ENCODE results near the gene MSRB2. TPM values are rescaled to one million over a fixed set of nuclear protein-coding genes. Genes with fewer than 3 reads are reported as not detected.

MSRB2 gene
- polyA plus RNA-seq, 1 donor from 2014 or later: 15.3 TPM

- Histone ChIP-seq H3K4me2 (ENCODE audit: low read length) (no peak overlapping the region), H3K4me3 (ENCODE audit: low read length) (no peak overlapping the region), H3K36me3 (ENCODE audit: insufficient read depth, low read length) (no peaks in the 10 kb centered on the region), H3F3A (ENCODE audit: insufficient read depth, low read length, poor library complexity, severe bottlenecking) (no peaks in the 10 kb centered on the region), H2AFZ (ENCODE audit: low read depth, low read length) (no peak overlapping the region), H3K9ac (ENCODE audit: low read length) (no peak overlapping the region), H3K79me2 (replicated peaks; ENCODE audit: insufficient read depth, low read length) (no peaks in the 10 kb centered on the region), H4K20me1 (ENCODE audit: insufficient read depth) (no peaks in the 10 kb centered on the region), H3K9me3 (ENCODE audit: low read length) (no peaks in the 10 kb centered on the region), H3K9me2 (ENCODE audit: insufficient read depth, low read length) (no peaks in the 10 kb centered on the region), H3K27ac (ENCODE audit: low read length) (no peak overlapping the region), H3K27me3 (ENCODE audit: insufficient read depth, low read depth, low read length) (no peaks in the 10 kb centered on the region)
- TF ChIP-seq EZH2 (IDR thresholded peaks at IDR 0.05; ENCODE audit: borderline replicate concordance, insufficient read depth, low read length, poor library complexity, severe bottlenecking) (no peak), TAF1 (IDR thresholded peaks at IDR 0.05; ENCODE audit: low read depth) (no peak), CTCF (IDR thresholded peaks at IDR 0.05; ENCODE audit: poor library complexity, severe bottlenecking) (no peak), MXI1 (conservative IDR thresholded peaks at IDR 0.05; ENCODE audit: poor library complexity, severe bottlenecking) (no peak), EP300 (conservative IDR thresholded peaks at IDR 0.05; ENCODE audit: poor library complexity, severe bottlenecking) (no peak), RAD21 (conservative IDR thresholded peaks at IDR 0.05) (no peak), POLR2AphosphoS5 (IDR thresholded peaks at IDR 0.05) (no peak), SMC3 (conservative IDR thresholded peaks at IDR 0.05; ENCODE audit: poor library complexity) (no peak), REST (IDR thresholded peaks at IDR 0.05; ENCODE audit: borderline replicate concordance) (no peak)
Measured at GRCh38 chr10:23147035-23147434, 51.7 kb downstream of the MSRB2 start.

GRCh38 chr10:23148214-23148613 lies 52.8 kb downstream of the MSRB2 start:
- Histone ChIP-seq H3K4me2 (ENCODE audit: low read length) (no peak overlapping the region), H3K9ac (ENCODE audit: low read length) (no peak overlapping the region), H3K27ac (ENCODE audit: low read length) (no peak overlapping the region), H3F3A (ENCODE audit: insufficient read depth, low read length, poor library complexity, severe bottlenecking) (no peaks in the 10 kb centered on the region), H3K27me3 (ENCODE audit: insufficient read depth, low read depth, low read length) (no peaks in the 10 kb centered on the region), H3K79me2 (replicated peaks; ENCODE audit: insufficient read depth, low read length) (no peaks in the 10 kb centered on the region), H3K9me3 (ENCODE audit: low read length) (no peaks in the 10 kb centered on the region), H3K9me2 (ENCODE audit: insufficient read depth, low read length) (no peaks in the 10 kb centered on the region), H4K20me1 (ENCODE audit: insufficient read depth) (no peaks in the 10 kb centered on the region), H3K36me3 (ENCODE audit: insufficient read depth, low read length) (no peaks in the 10 kb centered on the region), H2AFZ (ENCODE audit: low read depth, low read length) (no peak overlapping the region), H3K4me3 (ENCODE audit: low read length) (no peak overlapping the region)
- TF ChIP-seq CTCF (IDR thresholded peaks at IDR 0.05; ENCODE audit: poor library complexity, severe bottlenecking) (no peak), TAF1 (IDR thresholded peaks at IDR 0.05; ENCODE audit: low read depth) (no peak), REST (IDR thresholded peaks at IDR 0.05; ENCODE audit: borderline replicate concordance) (no peak), POLR2AphosphoS5 (IDR thresholded peaks at IDR 0.05) (no peak), EP300 (conservative IDR thresholded peaks at IDR 0.05; ENCODE audit: poor library complexity, severe bottlenecking) (no peak), EZH2 (IDR thresholded peaks at IDR 0.05; ENCODE audit: borderline replicate concordance, insufficient read depth, low read length, poor library complexity, severe bottlenecking) (no peak), RAD21 (conservative IDR thresholded peaks at IDR 0.05) (no peak), SMC3 (conservative IDR thresholded peaks at IDR 0.05; ENCODE audit: poor library complexity) (no peak), MXI1 (conservative IDR thresholded peaks at IDR 0.05; ENCODE audit: poor library complexity, severe bottlenecking) (no peak)

All from neural cell (in vitro differentiated cells).